GM18861 (cell line): ENCODE measurements around the gene AQP1.

Experiments
- ATAC-seq: cut with Tn5 transposase; IDR thresholded peaks from one replicate; pipeline ENCODE4 v1.9.1; 2021; ENCODE audit not compliant: unreplicated experiment

AQP1 gene

GRCh38 chr7:30905078-30906012 lies 6.3 kb upstream of the AQP1 start:
- ATAC-seq: no peak

- no peak for ATAC-seq
These were observed 5.6 kb upstream of the AQP1 start for GRCh38 chr7:30906014-30906413.

GRCh38 chr7:30906515-30907240 lies 5.0 kb upstream of the AQP1 start:
- no peak for ATAC-seq

GRCh38 chr7:30907527-30908267 lies 4.0 kb upstream of the AQP1 start:
- ATAC-seq: no peak

- ATAC-seq: no peak
These were observed 3.0 kb upstream of the AQP1 start for GRCh38 chr7:30908681-30909080.

GRCh38 chr7:30909431-30909830 lies 2.2 kb upstream of the AQP1 start:
- no peak for ATAC-seq

- ATAC-seq: no peak
These were observed 1.1 kb upstream of the AQP1 start for GRCh38 chr7:30910411-30911073.

- ATAC-seq: no peak
These were observed 520 bp upstream of the AQP1 start for GRCh38 chr7:30911133-30911532.

GRCh38 chr7:30912021-30912730 lies 523 bp downstream of the AQP1 start:
- ATAC-seq: no peak

GRCh38 chr7:30912731-30912985 lies 1.0 kb downstream of the AQP1 start:
- no peak for ATAC-seq

- ATAC-seq: no peak
These were observed 1.5 kb downstream of the AQP1 start for GRCh38 chr7:30912986-30913811.

GRCh38 chr7:30913821-30914515 lies 2.3 kb downstream of the AQP1 start:
- no peak for ATAC-seq

- no peak for ATAC-seq
These were observed 2.9 kb downstream of the AQP1 start for GRCh38 chr7:30914596-30914995.

- no peak for ATAC-seq
These were observed 3.5 kb downstream of the AQP1 start for GRCh38 chr7:30915005-30915601.

GRCh38 chr7:30915751-30916150 lies 4.1 kb downstream of the AQP1 start:
- no peak for ATAC-seq

GRCh38 chr7:30916255-30916654 lies 4.6 kb downstream of the AQP1 start:
- no peak for ATAC-seq

GRCh38 chr7:30916767-30917166 lies 5.1 kb downstream of the AQP1 start:
- no peak for ATAC-seq

GRCh38 chr7:30917216-30917893 lies 5.7 kb downstream of the AQP1 start:
- no peak for ATAC-seq
